HEK293 (cell line): ENCODE data around the gene LHX5.

Experiments used
- EGR2 ChIP-seq: fragments of 450-650 bp; formaldehyde crosslinking; IDR thresholded peaks from 2 replicates; pipeline ENCODE4 v1.5.1; 2016; ENCODE audit warnings: low read depth, missing biosample characterization, missing genetic modification characterization
- GLI4 ChIP-seq: fragments of 450-650 bp; formaldehyde crosslinking; IDR thresholded peaks from 2 replicates; pipeline ENCODE4 v1.5.1; 2016; ENCODE audit warnings: missing biosample characterization, missing genetic modification characterization
- GLIS1 ChIP-seq: fragments of 450-650 bp; formaldehyde crosslinking; IDR thresholded peaks from 2 replicates; pipeline ENCODE4 v1.5.1; 2016; ENCODE audit warnings: missing biosample characterization, missing genetic modification characterization
- HOXA7 ChIP-seq: sonication (generic); formaldehyde crosslinking; IDR thresholded peaks from 2 replicates; pipeline ENCODE4 v1.8.1; 2022; ENCODE audit warnings: missing genetic modification reagents, borderline replicate concordance
- KLF16 ChIP-seq: fragments of 450-650 bp; formaldehyde crosslinking; IDR thresholded peaks from 2 replicates; pipeline ENCODE4 v1.5.1; 2017; ENCODE audit warnings: missing biosample characterization, missing genetic modification characterization
- MZF1 ChIP-seq: fragments of 450-650 bp; formaldehyde crosslinking; IDR thresholded peaks from 2 replicates; pipeline ENCODE4 v1.5.1; 2017; ENCODE audit warnings: missing biosample characterization, missing genetic modification characterization, borderline replicate concordance
- SP2 ChIP-seq: fragments of 450-650 bp; formaldehyde crosslinking; IDR thresholded peaks from 2 replicates; pipeline ENCODE4 v1.5.1; 2016; ENCODE audit warnings: missing biosample characterization, missing genetic modification characterization
- SP3 ChIP-seq: fragments of 450-650 bp; formaldehyde crosslinking; IDR thresholded peaks from 2 replicates; pipeline ENCODE4 v1.5.1; 2016; ENCODE audit warnings: missing biosample characterization, missing genetic modification characterization
- SP7 ChIP-seq: fragments of 450-650 bp; formaldehyde crosslinking; IDR thresholded peaks from 2 replicates; pipeline ENCODE4 v1.5.1; 2016; ENCODE audit warnings: missing biosample characterization, missing genetic modification characterization
- ZBTB17 ChIP-seq: fragments of 450-650 bp; formaldehyde crosslinking; IDR thresholded peaks from 2 replicates; pipeline ENCODE4 v1.5.1; 2016; ENCODE audit warnings: missing biosample characterization, missing genetic modification characterization
- ZFP41 ChIP-seq: fragments of 450-650 bp; formaldehyde crosslinking; IDR thresholded peaks from 2 replicates; pipeline ENCODE4 v1.5.1; 2016; ENCODE audit warnings: missing biosample characterization, missing genetic modification characterization, borderline replicate concordance
- ZNF10 ChIP-seq: fragments of 450-650 bp; formaldehyde crosslinking; IDR thresholded peaks from 2 replicates; pipeline ENCODE4 v1.5.1; 2017; ENCODE audit warnings: missing biosample characterization, missing genetic modification characterization
- ZNF140 ChIP-seq: fragments of 450-650 bp; formaldehyde crosslinking; IDR thresholded peaks from 2 replicates; pipeline ENCODE4 v1.5.1; 2016; ENCODE audit warnings: missing biosample characterization, missing genetic modification characterization
- ZNF184 ChIP-seq: fragments of 450-650 bp; IDR thresholded peaks from 2 replicates; pipeline ENCODE4 v1.5.1; 2018; ENCODE audit warnings: missing biosample characterization, mild to moderate bottlenecking, missing genetic modification characterization
- ZNF19 ChIP-seq: fragments of 450-650 bp; formaldehyde crosslinking; IDR thresholded peaks from 2 replicates; pipeline ENCODE4; 2016; ENCODE audit warnings: missing biosample characterization, missing genetic modification characterization, low read depth
- ZNF2 ChIP-seq: fragments of 450-650 bp; formaldehyde crosslinking; IDR thresholded peaks from 2 replicates; pipeline ENCODE4 v1.5.1; 2016; ENCODE audit warnings: missing biosample characterization, missing genetic modification characterization
- ZNF221 ChIP-seq: fragments of 450-650 bp; formaldehyde crosslinking; IDR thresholded peaks from 2 replicates; pipeline ENCODE4 v1.5.1; 2017; ENCODE audit warnings: missing biosample characterization, missing genetic modification characterization, borderline replicate concordance
- ZNF335 ChIP-seq: fragments of 450-650 bp; formaldehyde crosslinking; conservative IDR thresholded peaks from 2 replicates; pipeline ENCODE4 v1.5.1; 2016; ENCODE audit warnings: missing biosample characterization, missing genetic modification characterization
- ZNF391 ChIP-seq: fragments of 450-650 bp; formaldehyde crosslinking; IDR thresholded peaks from 2 replicates; pipeline ENCODE4 v1.5.1; 2016; ENCODE audit warnings: low read depth, missing biosample characterization, missing genetic modification characterization, borderline replicate concordance
- ZNF501 ChIP-seq: fragments of 450-650 bp; formaldehyde crosslinking; IDR thresholded peaks from 2 replicates; pipeline ENCODE4 v1.5.1; 2016; ENCODE audit warnings: missing biosample characterization, missing genetic modification characterization
- ZNF624 ChIP-seq: fragments of 450-650 bp; formaldehyde crosslinking; IDR thresholded peaks from 2 replicates; pipeline ENCODE4 v1.5.1; 2017; ENCODE audit warnings: missing biosample characterization, missing genetic modification characterization
- ZNF660 ChIP-seq: fragments of 450-650 bp; IDR thresholded peaks from 2 replicates; pipeline ENCODE4 v1.5.1; 2018; ENCODE audit warnings: missing biosample characterization, mild to moderate bottlenecking, missing genetic modification characterization
- ZSCAN30 ChIP-seq: fragments of 450-650 bp; IDR thresholded peaks from 2 replicates; pipeline ENCODE4 v1.5.1; 2018; ENCODE audit warnings: missing biosample characterization, mild to moderate bottlenecking, missing genetic modification characterization, moderate library complexity
- ZXDB ChIP-seq: fragments of 450-650 bp; formaldehyde crosslinking; IDR thresholded peaks from 2 replicates; pipeline ENCODE4 v1.5.1; 2016; ENCODE audit warnings: missing biosample characterization, missing genetic modification characterization
- TF ChIP-seq, protein P1 (sequence below): fragments of 450-650 bp; formaldehyde crosslinking; IDR thresholded peaks from 2 replicates; pipeline ENCODE4 v1.5.1; 2016; ENCODE audit warnings: missing biosample characterization, missing genetic modification characterization
- TF ChIP-seq, protein P2 (sequence below): fragments of 450-650 bp; formaldehyde crosslinking; IDR thresholded peaks from 2 replicates; pipeline ENCODE4 v1.5.1; 2016; ENCODE audit warnings: missing biosample characterization, missing genetic modification characterization
- TF ChIP-seq, protein P3 (sequence below): fragments of 450-650 bp; formaldehyde crosslinking; IDR thresholded peaks from 2 replicates; pipeline ENCODE4 v1.5.1; 2016; ENCODE audit warnings: missing biosample characterization, missing genetic modification characterization
- TF ChIP-seq, protein P4 (sequence below): fragments of 450-650 bp; formaldehyde crosslinking; IDR thresholded peaks from 2 replicates; pipeline ENCODE4 v1.5.1; 2016; ENCODE audit warnings: missing biosample characterization, missing genetic modification characterization
- TF ChIP-seq, protein P5 (sequence below): fragments of 450-650 bp; formaldehyde crosslinking; conservative IDR thresholded peaks from 2 replicates; pipeline ENCODE4 v1.5.1; 2016; ENCODE audit warnings: low read depth, missing biosample characterization, missing genetic modification characterization

The LHX5 gene

DNA sequence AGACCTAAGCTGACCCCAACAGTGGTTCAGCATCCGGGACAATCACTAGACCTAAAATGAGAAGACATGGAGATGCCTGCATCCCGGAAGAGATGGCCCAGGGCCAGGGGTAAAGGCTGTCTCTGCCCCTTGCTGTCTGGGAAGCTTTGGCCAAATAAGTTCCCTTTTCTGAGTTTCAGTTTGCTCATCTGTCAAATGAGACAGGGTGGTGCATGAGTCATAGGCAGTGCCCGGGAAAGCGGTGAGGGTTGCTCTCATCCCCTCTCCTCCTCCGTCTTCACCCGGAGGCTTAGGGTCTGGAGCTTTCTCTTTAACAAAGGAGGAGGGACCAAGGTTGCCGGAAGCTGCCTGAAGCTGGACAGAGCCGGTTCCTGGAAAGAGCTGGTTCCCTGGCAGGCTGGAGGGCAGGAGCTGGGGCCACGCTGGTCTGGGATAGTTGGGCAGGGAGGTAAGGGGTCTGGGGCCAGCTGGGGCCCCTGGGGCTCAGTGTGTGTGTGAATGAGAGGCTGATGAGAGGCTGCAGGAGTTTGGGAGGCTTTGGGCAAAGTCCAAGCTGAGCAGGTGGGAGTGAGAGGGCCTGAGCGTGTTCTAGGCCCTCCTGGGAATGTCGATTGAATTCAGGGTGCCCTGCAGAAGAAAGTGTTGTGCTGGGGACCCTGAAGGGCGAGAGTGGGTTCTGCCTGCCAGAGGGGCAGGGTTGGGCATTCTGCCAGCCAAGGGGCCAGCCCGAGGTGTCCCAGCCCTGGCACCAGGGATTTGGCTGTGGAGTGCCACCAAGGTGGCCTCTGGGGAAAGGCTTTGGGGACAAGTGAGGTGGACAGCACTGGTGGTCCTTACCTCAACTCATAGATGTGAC, 49.4 kb downstream of the LHX5 start, which contains the start of gene SDSL (continued):
- TF ChIP-seq, protein P1, sequence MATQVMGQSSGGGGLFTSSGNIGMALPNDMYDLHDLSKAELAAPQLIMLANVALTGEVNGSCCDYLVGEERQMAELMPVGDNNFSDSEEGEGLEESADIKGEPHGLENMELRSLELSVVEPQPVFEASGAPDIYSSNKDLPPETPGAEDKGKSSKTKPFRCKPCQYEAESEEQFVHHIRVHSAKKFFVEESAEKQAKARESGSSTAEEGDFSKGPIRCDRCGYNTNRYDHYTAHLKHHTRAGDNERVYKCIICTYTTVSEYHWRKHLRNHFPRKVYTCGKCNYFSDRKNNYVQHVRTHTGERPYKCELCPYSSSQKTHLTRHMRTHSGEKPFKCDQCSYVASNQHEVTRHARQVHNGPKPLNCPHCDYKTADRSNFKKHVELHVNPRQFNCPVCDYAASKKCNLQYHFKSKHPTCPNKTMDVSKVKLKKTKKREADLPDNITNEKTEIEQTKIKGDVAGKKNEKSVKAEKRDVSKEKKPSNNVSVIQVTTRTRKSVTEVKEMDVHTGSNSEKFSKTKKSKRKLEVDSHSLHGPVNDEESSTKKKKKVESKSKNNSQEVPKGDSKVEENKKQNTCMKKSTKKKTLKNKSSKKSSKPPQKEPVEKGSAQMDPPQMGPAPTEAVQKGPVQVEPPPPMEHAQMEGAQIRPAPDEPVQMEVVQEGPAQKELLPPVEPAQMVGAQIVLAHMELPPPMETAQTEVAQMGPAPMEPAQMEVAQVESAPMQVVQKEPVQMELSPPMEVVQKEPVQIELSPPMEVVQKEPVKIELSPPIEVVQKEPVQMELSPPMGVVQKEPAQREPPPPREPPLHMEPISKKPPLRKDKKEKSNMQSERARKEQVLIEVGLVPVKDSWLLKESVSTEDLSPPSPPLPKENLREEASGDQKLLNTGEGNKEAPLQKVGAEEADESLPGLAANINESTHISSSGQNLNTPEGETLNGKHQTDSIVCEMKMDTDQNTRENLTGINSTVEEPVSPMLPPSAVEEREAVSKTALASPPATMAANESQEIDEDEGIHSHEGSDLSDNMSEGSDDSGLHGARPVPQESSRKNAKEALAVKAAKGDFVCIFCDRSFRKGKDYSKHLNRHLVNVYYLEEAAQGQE, result peak; percentile 87
- TF ChIP-seq GLI4, result no peak
- TF ChIP-seq, protein P2, sequence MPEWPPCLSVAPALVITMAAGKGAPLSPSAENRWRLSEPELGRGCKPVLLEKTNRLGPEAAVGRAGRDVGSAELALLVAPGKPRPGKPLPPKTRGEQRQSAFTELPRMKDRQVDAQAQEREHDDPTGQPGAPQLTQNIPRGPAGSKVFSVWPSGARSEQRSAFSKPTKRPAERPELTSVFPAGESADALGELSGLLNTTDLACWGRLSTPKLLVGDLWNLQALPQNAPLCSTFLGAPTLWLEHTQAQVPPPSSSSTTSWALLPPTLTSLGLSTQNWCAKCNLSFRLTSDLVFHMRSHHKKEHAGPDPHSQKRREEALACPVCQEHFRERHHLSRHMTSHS, result no peak
- no peak for TF ChIP-seq HOXA7 (CRISPR knock-in tag)
- no peak for TF ChIP-seq ZNF140 (tag by site-specific recombination)
- no peak for TF ChIP-seq ZNF391 (tag by site-specific recombination)
- TF ChIP-seq ZNF221, result no peak
- TF ChIP-seq ZNF501 (tag by site-specific recombination), result peak; percentile 25; the same call in 1 of the 2 replicates
- TF ChIP-seq ZBTB17, result peak; percentile 84
- no peak for TF ChIP-seq ZNF19 (tag by site-specific recombination)
- no peak for TF ChIP-seq ZNF2 (tag by site-specific recombination)
- TF ChIP-seq ZNF624 (tag by site-specific recombination), result no peak
- TF ChIP-seq, protein P3, sequence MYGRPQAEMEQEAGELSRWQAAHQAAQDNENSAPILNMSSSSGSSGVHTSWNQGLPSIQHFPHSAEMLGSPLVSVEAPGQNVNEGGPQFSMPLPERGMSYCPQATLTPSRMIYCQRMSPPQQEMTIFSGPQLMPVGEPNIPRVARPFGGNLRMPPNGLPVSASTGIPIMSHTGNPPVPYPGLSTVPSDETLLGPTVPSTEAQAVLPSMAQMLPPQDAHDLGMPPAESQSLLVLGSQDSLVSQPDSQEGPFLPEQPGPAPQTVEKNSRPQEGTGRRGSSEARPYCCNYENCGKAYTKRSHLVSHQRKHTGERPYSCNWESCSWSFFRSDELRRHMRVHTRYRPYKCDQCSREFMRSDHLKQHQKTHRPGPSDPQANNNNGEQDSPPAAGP (tag by site-specific recombination), result peak; percentile 48; the same call in 1 of the 2 replicates
- peak; percentile 17; the same call in 1 of the 2 replicates for TF ChIP-seq EGR2 (tag by site-specific recombination)
- TF ChIP-seq ZNF10 (tag by site-specific recombination), result peak; percentile 76
- TF ChIP-seq ZNF184 (tag by site-specific recombination), result peak; percentile 27; the same call in 1 of the 2 replicates
- TF ChIP-seq ZNF335 (tag by site-specific recombination), result peak; percentile 81
- TF ChIP-seq, protein P4, sequence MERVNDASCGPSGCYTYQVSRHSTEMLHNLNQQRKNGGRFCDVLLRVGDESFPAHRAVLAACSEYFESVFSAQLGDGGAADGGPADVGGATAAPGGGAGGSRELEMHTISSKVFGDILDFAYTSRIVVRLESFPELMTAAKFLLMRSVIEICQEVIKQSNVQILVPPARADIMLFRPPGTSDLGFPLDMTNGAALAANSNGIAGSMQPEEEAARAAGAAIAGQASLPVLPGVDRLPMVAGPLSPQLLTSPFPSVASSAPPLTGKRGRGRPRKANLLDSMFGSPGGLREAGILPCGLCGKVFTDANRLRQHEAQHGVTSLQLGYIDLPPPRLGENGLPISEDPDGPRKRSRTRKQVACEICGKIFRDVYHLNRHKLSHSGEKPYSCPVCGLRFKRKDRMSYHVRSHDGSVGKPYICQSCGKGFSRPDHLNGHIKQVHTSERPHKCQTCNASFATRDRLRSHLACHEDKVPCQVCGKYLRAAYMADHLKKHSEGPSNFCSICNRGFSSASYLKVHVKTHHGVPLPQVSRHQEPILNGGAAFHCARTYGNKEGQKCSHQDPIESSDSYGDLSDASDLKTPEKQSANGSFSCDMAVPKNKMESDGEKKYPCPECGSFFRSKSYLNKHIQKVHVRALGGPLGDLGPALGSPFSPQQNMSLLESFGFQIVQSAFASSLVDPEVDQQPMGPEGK, result 0 out of 2 replicates have a peak, but pooled peaks have one; percentile 17
- peak; percentile 75 for TF ChIP-seq SP7
- TF ChIP-seq ZSCAN30, result 0 out of 2 replicates have a peak, but pooled peaks have one; percentile 22
- peak; percentile 33; the same call in 1 of the 2 replicates for TF ChIP-seq KLF16 (tag by site-specific recombination)
- TF ChIP-seq MZF1 (tag by site-specific recombination), result 0 out of 2 replicates have a peak, but pooled peaks have one; percentile 21
- TF ChIP-seq SP3 (tag by site-specific recombination), result 0 out of 2 replicates have a peak, but pooled peaks have one; percentile 30
- peak; percentile 50; the same call in 1 of the 2 replicates for TF ChIP-seq ZNF660
- peak; percentile 58 for TF ChIP-seq ZXDB (tag by site-specific recombination)
- TF ChIP-seq SP2, result peak; percentile 63
- TF ChIP-seq, protein P5, sequence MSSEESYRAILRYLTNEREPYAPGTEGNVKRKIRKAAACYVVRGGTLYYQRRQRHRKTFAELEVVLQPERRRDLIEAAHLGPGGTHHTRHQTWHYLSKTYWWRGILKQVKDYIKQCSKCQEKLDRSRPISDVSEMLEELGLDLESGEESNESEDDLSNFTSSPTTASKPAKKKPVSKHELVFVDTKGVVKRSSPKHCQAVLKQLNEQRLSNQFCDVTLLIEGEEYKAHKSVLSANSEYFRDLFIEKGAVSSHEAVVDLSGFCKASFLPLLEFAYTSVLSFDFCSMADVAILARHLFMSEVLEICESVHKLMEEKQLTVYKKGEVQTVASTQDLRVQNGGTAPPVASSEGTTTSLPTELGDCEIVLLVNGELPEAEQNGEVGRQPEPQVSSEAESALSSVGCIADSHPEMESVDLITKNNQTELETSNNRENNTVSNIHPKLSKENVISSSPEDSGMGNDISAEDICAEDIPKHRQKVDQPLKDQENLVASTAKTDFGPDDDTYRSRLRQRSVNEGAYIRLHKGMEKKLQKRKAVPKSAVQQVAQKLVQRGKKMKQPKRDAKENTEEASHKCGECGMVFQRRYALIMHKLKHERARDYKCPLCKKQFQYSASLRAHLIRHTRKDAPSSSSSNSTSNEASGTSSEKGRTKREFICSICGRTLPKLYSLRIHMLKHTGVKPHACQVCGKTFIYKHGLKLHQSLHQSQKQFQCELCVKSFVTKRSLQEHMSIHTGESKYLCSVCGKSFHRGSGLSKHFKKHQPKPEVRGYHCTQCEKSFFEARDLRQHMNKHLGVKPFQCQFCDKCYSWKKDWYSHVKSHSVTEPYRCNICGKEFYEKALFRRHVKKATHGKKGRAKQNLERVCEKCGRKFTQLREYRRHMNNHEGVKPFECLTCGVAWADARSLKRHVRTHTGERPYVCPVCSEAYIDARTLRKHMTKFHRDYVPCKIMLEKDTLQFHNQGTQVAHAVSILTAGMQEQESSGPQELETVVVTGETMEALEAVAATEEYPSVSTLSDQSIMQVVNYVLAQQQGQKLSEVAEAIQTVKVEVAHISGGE (tag by site-specific recombination), result peak; percentile 44
- TF ChIP-seq ZFP41 (tag by site-specific recombination), result no peak
- 0 out of 2 replicates have a peak, but pooled peaks have one; percentile 10 for TF ChIP-seq GLIS1 (tag by site-specific recombination)
